Fibroblast of pulmonary artery (primary cell): ENCODE data around the gene COX4I1.

Experiments used
- DNase-seq: peaks from one replicate; pipeline ENCODE4 v3.0.0-alpha.2; 2010; ENCODE audit warnings: low read depth
- H3K4me3 ChIP-seq: replicated peaks from 2 replicates; pipeline ENCODE4 v1.5.1; 2011; ENCODE audit warnings: low read depth, mild to moderate bottlenecking, control low read depth, low read length, moderate library complexity
- CTCF ChIP-seq: IDR thresholded peaks from 2 replicates; pipeline ENCODE4 v1.5.1; 2011; ENCODE audit warnings: mild to moderate bottlenecking, control low read depth, low read length, inconsistent platforms; ENCODE audit errors: missing control alignments

Gene COX4I1

DNA sequence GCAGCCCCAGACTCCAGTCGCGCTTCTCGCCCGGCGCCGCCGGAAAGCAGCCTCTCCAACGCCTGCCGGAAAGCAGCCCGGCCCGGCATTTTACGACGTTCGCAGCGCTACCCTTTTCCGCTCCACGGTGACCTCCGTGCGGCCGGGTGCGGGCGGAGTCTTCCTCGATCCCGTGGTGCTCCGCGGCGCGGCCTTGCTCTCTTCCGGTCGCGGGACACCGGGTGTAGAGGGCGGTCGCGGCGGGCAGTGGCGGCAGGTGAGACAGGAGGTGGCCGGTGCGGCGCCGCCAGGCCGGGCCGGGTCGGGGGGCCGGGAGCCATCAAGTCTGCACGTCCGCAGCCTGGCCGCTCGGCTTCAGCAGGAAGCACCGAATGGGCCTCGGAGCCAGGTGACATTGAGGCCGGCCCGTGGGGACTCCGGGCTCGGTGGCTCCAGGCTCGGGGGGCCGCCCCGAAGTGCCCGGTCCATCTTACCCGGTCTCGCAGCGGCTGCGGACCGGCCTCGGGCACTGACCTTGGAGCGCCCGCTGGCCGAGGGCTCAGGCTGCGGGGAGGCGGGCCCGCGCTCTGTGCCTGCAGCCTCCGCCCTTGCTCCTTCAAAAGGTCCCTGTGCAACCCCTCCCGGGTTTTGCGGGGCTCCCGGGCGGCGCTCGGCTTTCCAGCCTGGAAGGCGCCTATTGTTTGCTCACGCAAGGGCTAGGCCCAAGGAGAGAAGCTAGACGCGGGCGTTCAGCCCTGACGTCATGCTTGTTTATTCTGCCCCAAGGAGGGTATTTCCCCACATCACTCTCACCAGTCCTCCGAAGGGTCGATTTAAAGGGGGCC lies at the start of gene COX4I1, which contains the start of gene EMC8:
COX4I1 (plus strand) TSS at position 199 of the 824 bp plus-strand sequence. CDS start 1,511 bp downstream, outside the sequence.
EMC8 (minus strand) TSS at position 48 of the 824 bp plus-strand sequence. CDS start 249 bp downstream, outside the sequence.
- peak within 1 kb of the TSS; percentile 92 for H3K4me3 ChIP-seq
- DNase-seq = peak; percentile 94
- no peak for TF ChIP-seq CTCF

GRCh38 chr16:85749771-85750145 lies 49.7 kb upstream of the COX4I1 start:
- H3K4me3 ChIP-seq = peak overlapping the region; percentile 61
- no peak for DNase-seq
- no peak for TF ChIP-seq CTCF

GRCh38 chr16:85750146-85750826 lies 49.2 kb upstream of the COX4I1 start:
- peak; percentile 55 for DNase-seq
- H3K4me3 ChIP-seq = peak overlapping the region; percentile 61
- TF ChIP-seq CTCF = no peak

GRCh38 chr16:85750827-85751697 lies 48.4 kb upstream of the COX4I1 start, which contains the start of gene C16orf74:
C16orf74 (minus strand) TSS chr16:85751096; CDS start chr16:85735217, 15,879 bp downstream.
- no peak for TF ChIP-seq CTCF
- peak; percentile 52 for DNase-seq
- H3K4me3 ChIP-seq = peak within 1 kb of the TSS; percentile 61

- H3K4me3 ChIP-seq = no peak overlapping the region
- no peak for TF ChIP-seq CTCF
Measured at GRCh38 chr16:85751698-85752501, 47.6 kb upstream of the COX4I1 start.

More at GRCh38 chr16:85751698-85752501, 47.6 kb upstream of the COX4I1 start:
- peak; percentile 37 for DNase-seq
